Measurements from ENCODE around the gene DNMT3L. TPM values are rescaled to one million over a fixed set of nuclear protein-coding genes. Genes with fewer than 3 reads are reported as not detected.

The DNMT3L gene
- not detected for total RNA-seq

DNA sequence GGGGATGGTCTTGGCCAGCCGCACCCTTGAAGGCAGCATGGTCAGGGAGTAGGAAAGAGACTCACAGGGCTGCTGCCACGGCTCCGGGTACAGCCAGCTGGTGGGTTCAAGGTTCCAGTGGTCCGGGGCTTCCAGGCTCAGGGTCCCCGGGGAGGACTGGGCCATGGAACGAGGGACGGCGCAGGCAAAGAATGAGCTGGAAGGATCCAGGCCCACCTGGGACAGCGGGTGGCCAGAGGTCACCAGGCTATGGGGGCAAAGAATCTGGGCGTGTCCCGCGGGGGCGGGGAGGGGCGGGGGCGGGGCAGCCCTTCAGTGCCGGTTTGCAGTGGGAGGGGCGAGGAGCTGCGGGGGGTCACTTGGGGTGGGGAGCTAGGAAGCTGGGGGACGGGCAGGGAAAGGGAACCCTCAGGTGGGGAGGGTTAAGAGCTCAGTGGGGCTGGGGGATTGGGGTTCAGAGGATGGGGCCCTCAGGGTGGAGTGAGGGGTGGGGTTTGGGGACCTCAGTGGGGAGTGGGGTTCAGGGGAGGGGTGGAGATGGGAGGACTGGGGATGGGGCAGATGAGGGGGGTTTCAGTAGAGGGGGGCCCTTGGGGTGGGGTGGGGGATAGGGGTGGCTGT is at the start of gene DNMT3L:
Gene DNMT3L (minus strand): TSS at position 223 of the 621 bp plus-strand sequence. CDS start 638 bp downstream, outside the sequence.

DNA sequence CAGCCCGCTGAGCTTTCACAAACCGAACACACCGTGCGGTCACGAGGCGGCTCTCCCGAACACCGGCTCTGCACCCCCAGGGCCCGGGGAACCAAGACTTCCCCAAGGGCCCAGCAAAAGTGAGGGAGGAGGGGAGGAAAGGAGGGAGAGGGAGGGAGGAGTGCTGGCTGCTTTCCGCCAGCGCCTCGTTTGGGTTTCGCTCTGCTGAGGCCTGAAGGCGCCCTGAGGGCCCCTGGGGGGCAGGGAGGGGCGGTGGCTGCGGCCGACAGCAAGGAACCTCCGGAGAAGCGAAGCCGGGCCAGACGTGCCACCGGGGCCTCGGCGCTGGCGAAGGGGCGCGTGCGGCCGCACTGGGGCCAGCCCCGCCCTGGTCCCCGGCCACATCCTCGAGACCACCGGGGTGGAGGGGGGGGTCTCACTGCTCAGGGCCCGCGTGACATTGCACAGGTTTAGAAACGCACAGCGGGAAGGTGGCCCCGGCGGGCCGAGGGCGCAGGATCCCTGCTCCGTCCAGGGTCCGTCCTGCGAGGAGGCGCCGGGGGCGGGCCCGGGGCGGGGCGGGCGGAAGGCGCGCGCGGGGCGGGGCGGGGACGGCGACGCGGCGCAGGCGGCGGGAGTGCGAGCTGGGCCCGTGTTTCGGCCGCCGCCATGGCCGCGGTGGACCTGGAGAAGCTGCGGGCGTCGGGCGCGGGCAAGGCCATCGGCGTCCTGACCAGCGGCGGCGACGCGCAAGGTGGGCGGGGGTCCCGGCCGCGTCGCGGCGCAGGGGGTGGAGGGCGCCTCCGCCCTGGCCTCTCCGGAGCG is 38.0 kb upstream of the DNMT3L start, which contains the start of gene PFKL:
Gene PFKL (plus strand): TSS at position 596 of the 804 bp plus-strand sequence. CDS start 53 bp downstream, at position 649.

DNA sequence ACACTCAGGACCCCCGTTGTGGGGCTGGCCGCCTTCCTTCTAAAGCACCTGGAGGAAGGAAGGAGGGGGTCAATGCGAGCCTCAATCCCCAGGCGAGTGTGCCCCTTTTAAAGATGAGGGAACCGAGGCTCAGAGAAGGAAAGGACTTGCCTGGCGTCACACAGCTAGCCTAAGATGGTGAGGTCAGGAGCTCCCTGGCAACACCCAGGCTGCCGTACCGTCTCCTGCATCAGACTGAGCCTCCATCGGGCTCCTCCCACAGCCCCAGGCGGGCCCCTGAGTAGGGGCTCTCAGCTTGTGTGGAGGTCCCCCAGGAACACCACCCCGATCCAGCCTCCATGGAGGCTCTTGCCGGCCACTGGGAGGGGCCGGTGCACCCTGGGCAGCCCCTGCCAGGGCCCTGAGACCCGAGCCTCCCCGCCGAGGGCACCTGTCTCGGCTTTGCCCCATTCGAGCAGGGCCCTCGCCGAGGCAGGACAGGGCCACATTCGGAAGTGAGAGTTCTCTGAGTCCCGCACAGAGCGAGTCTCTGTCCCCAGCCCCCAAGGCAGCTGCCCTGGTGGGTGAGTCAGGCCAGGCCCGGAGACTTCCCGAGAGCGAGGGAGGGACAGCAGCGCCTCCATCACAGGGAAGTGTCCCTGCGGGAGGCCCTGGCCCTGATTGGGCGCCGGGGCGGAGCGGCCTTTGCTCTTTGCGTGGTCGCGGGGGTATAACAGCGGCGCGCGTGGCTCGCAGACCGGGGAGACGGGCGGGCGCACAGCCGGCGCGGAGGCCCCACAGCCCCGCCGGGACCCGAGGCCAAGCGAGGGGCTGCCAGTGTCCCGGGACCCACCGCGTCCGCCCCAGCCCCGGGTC is 23.7 kb upstream of the DNMT3L start, which contains the start of gene AIRE:
Gene AIRE (plus strand): TSS at position 739 of the 855 bp plus-strand sequence. CDS start 131 bp downstream, outside the sequence.

DNA sequence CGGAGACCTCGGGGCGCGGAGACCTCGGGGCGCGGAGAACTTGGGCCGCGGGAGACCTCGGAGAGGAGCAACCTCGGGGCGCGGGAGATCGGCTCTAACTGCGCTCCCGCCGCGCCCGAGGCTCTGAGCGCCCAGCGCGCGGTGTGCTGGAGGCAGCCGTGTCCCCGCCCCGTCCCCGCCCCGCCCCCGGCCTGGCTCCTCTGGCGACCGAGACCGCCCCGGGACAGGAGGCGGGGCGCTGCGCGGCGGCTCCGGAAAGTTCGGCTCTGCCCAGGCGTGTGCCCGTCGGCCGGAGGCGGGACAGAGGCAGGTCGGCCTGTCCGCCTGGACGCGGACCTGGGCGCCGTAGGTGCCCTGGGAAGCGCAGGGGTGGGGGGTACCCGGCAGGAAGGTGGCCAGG is 20.9 kb downstream of the DNMT3L start, which contains the start of gene ICOSLG:
Gene ICOSLG (minus strand): TSS at position 102 of the 400 bp plus-strand sequence. CDS start 126 bp downstream, outside the sequence.

Other genes starting within 250 kb of the DNMT3L start
- gene TRAPPC10, start 249.6 kb downstream of the DNMT3L start, total RNA-seq: 10 to 100 TPM; 71.1 TPM
- 10 to 100 TPM; 19.0 to 21.6 TPM for gene PWP2, start 154.5 kb downstream of the DNMT3L start, total RNA-seq
- gene GATD3, start 128.2 kb downstream of the DNMT3L start, total RNA-seq: 10 to 100 TPM; 44.7 to 52.6 TPM
- 1 to 10 TPM; 5.0 to 5.5 TPM for gene ICOSLG, start 21.0 kb downstream of the DNMT3L start, total RNA-seq
- not detected for gene AIRE, start 24.0 kb upstream of the DNMT3L start, total RNA-seq
- gene PFKL, start 38.2 kb upstream of the DNMT3L start, total RNA-seq: 100 to 1,000 TPM; 192 to 195 TPM
- gene CFAP410, start 77.5 kb upstream of the DNMT3L start, total RNA-seq: 10 to 100 TPM; 18.6 to 18.8 TPM
- gene TRPM2, start 91.7 kb upstream of the DNMT3L start, total RNA-seq: 10 to 100 TPM; 37.3 to 37.7 TPM
- gene LRRC3, start 193.6 kb upstream of the DNMT3L start, total RNA-seq: 1 to 10 TPM; 4.0 to 4.2 TPM

All from activated naive CD4-positive, alpha-beta T cell treated with anti-CD3 and anti-CD28 coated beads, Interleukin-2, amount 10 ng/mL, durations not matched to agents 5 hours and 36 hours (primary cell).